IPS-18a (cell line): ENCODE data around the gene ST6GALNAC1.

Experiments used
- H3K27ac ChIP-seq: one replicate; pipeline ENCODE4 v1.5.1; 2013; ENCODE audit warnings: low read length
- H3K27me3 ChIP-seq: one replicate; pipeline ENCODE4 v1.6.1; 2013; ENCODE audit warnings: mild to moderate bottlenecking, low read length; ENCODE audit not compliant: control insufficient read depth, insufficient read depth
- H3K36me3 ChIP-seq: one replicate; pipeline ENCODE4 v1.6.1; 2013; ENCODE audit warnings: low read depth, low read length; ENCODE audit not compliant: control insufficient read depth
- H3K4me1 ChIP-seq: one replicate; pipeline ENCODE4 v1.6.1; 2013; ENCODE audit warnings: low read depth, low read length; ENCODE audit not compliant: control insufficient read depth
- H3K4me3 ChIP-seq: one replicate; pipeline ENCODE4 v1.5.1; 2013; ENCODE audit warnings: low read length
- H3K9ac ChIP-seq: one replicate; pipeline ENCODE4 v1.6.1; 2013; ENCODE audit warnings: mild to moderate bottlenecking, low read length, moderate library complexity
- H3K9me3 ChIP-seq: one replicate; pipeline ENCODE4 v1.6.1; 2013; ENCODE audit warnings: low read depth, low read length; ENCODE audit not compliant: control insufficient read depth

The ST6GALNAC1 gene

DNA sequence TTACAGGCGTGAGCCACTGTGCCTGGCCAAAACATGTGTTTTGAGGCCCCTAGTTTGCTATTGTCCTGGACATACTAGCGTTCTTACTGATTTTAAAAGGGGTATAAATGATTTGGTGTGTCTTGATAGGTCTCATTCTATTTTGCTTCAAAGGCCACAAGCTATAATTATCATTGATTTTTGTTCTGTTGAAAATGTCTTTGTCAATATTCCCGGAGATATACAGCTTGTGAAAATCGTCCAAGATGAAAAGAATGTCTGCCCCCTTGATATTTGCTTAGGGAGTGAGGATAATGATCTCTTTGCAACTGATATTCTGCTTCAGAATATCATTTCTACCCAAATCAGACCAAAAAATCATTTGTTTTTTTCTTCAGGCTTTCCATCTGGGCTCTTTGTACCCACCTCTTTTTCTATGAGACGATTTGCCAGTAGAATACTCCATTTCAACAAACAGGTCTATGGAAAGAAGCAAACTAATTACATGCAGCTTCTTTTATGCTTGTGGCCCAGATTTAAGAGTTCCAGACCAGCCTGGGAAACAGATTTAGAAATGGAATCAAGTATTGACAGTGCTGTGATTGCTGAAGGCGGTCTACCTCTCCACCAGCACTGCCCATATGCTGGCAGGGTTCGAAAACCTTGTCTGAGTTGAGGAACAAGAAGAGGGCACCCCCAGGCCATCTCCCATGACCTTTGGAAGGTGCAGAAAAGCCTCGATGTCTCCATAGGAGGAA is 14.1 kb upstream of the ST6GALNAC1 start:
- no peaks in the 10 kb centered on the region for H3K27me3 ChIP-seq
- H3K4me1 ChIP-seq = no peaks in the 10 kb centered on the region
- no peak overlapping the region for H3K9ac ChIP-seq
- no peaks in the 10 kb centered on the region for H3K36me3 ChIP-seq
- H3K9me3 ChIP-seq = no peaks in the 10 kb centered on the region
- no peak overlapping the region for H3K27ac ChIP-seq
- H3K4me3 ChIP-seq = no peak overlapping the region

DNA sequence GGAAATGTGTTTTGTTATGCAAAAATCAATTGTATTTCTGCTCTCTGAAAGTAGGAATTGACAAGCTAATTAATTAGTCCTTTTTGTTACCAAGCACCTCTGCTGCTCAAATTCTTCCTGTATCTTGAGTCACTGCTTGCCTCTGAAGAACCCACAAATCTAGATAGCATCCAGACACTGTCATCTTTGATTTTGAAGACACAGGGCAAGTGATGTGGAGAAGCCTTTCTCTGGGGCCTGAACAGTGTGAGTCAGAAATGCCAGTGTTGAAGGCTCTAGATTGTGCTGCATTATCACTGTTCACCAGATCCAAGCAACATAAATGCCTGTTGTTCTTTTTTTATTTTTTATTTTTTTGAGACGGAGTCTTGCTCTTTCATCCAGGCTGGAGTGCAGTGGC is 10.9 kb upstream of the ST6GALNAC1 start:
- Histone ChIP-seq H3K4me3 (no peak overlapping the region), H3K36me3 (no peaks in the 10 kb centered on the region), H3K27me3 (no peaks in the 10 kb centered on the region), H3K9me3 (no peaks in the 10 kb centered on the region), H3K27ac (no peak overlapping the region), H3K9ac (no peak overlapping the region), H3K4me1 (no peaks in the 10 kb centered on the region)

DNA sequence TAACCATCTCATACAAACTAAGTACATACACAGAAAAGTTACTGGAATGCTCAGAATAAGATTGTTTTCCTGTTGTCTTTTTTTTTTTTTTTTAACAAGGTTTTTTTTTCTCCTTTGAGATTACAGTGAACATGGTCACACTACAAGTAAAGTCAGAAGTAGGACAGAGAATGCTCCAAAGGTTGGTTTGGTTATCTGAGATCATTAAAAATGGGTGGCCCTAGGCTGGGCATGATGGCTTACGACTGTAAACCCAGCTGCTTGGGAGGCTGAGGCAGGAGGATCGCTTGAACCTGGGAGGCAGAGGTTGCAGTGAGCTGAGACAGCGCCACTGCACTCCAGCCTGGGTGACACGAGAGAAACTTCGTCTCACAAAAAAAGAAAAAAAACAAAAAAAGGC is 6.9 kb upstream of the ST6GALNAC1 start:
- Histone ChIP-seq H3K36me3 (no peaks in the 10 kb centered on the region), H3K4me1 (no peaks in the 10 kb centered on the region), H3K9me3 (no peaks in the 10 kb centered on the region), H3K27ac (no peak overlapping the region), H3K27me3 (no peaks in the 10 kb centered on the region), H3K9ac (no peak overlapping the region), H3K4me3 (no peak overlapping the region)

DNA sequence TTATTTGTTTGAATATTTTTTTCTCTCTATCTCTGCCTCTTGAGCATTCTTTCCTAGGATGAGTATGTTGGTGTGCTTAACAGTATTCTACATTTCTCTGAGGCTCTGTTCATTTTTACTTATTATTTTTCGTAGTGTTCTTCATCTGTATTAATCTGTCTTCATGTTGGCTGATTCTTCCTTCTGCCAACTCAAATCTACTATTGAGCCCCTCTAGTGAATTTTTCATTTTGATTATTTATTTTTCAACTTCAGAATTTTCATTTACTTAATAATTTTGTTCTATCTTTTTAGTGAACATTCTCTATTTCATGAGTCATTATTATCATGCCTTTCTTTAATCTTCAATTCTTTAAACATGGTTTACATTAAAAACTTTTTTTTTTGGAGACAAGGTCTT is 3.2 kb upstream of the ST6GALNAC1 start:
- Histone ChIP-seq H3K27ac (no peak overlapping the region), H3K27me3 (no peaks in the 10 kb centered on the region), H3K4me1 (no peaks in the 10 kb centered on the region), H3K4me3 (no peak overlapping the region), H3K36me3 (no peaks in the 10 kb centered on the region), H3K9ac (no peak overlapping the region), H3K9me3 (no peaks in the 10 kb centered on the region)

- no peaks in the 10 kb centered on the region for H3K27me3 ChIP-seq
- H3K36me3 ChIP-seq = no peaks in the 10 kb centered on the region
- no peak overlapping the region for H3K27ac ChIP-seq
Measured at GRCh38 chr17:76645481-76645880, 1.9 kb upstream of the ST6GALNAC1 start.

DNA sequence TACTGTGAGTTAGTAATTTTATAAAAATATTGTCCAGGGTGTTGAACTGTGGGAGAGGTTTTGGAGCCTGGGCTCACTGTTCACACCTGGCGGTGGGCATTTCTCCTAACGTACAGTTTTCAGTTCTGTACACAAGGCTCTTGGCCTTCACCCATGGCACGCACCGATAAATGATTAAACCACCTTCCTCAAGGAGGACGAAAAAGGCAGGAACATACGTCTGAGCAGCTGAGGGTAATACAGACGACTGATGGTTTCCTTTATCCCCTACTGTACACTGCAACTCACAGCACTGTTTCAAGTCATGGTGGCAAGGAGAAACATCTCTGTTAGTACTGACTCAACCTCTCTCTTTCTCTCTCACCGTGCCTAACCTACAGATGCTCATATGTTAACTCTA is 1.4 kb upstream of the ST6GALNAC1 start:
- Histone ChIP-seq H3K27me3 (no peaks in the 10 kb centered on the region), H3K27ac (no peak overlapping the region), H3K4me1 (no peaks in the 10 kb centered on the region), H3K4me3 (no peak overlapping the region), H3K9me3 (no peaks in the 10 kb centered on the region), H3K36me3 (no peaks in the 10 kb centered on the region), H3K9ac (no peak overlapping the region)

More at GRCh38 chr17:76645481-76645880, 1.9 kb upstream of the ST6GALNAC1 start:
- Histone ChIP-seq H3K4me3 (no peak overlapping the region), H3K9ac (no peak overlapping the region), H3K4me1 (no peaks in the 10 kb centered on the region), H3K9me3 (no peaks in the 10 kb centered on the region)

DNA sequence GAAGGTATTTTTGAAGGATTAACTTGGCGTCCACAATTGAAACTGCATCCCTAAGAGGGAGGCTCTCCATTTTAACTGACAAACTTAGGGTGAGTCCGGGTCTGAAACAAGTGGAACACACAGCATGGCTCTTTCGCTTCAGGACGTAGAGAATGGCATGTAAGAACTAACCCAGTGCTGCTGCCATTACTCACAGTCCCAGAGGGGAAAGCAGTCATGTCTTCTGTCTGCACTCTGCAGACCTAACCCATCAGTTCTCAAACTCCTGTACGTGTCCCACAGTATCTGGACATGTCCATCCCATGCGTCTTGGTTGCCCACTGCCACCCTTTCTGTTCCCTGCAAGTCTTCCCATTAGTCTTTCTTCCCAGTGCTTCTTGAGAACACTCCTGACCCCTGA is 563 bp downstream of the ST6GALNAC1 start:
- H3K4me3 ChIP-seq = no peak overlapping the region
- no peak overlapping the region for H3K9ac ChIP-seq
- H3K27ac ChIP-seq = no peak overlapping the region
- H3K9me3 ChIP-seq = no peaks in the 10 kb centered on the region
- H3K27me3 ChIP-seq = no peaks in the 10 kb centered on the region
- H3K4me1 ChIP-seq = no peaks in the 10 kb centered on the region
- H3K36me3 ChIP-seq = no peaks in the 10 kb centered on the region

DNA sequence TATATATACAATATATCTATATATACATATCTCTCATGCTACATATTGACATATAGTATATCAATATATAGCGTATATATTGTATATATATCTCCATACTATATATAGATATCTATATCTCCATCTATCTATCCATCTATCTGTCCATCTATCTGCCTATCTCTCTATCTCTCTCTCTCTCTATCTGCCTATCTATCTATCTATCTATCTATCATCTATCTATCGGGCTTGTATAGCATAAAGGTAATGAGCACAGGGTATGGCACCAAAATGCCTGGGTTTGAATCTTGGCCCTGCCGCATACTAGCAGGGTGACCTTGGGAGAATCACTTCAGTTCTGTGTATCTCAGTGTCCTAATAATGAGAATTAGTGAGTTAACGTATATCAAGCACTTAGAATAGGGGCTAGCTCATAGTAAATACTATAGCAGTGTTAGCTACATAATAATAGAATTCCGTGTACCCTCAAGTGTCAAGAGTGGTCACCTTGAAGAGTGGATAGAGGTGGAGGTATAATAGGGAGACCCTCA is 1.5 kb downstream of the ST6GALNAC1 start:
- no peaks in the 10 kb centered on the region for H3K9me3 ChIP-seq
- no peaks in the 10 kb centered on the region for H3K36me3 ChIP-seq
- no peaks in the 10 kb centered on the region for H3K4me1 ChIP-seq
- H3K4me3 ChIP-seq = no peak overlapping the region
- no peak overlapping the region for H3K9ac ChIP-seq
- no peaks in the 10 kb centered on the region for H3K27me3 ChIP-seq
- no peak overlapping the region for H3K27ac ChIP-seq

DNA sequence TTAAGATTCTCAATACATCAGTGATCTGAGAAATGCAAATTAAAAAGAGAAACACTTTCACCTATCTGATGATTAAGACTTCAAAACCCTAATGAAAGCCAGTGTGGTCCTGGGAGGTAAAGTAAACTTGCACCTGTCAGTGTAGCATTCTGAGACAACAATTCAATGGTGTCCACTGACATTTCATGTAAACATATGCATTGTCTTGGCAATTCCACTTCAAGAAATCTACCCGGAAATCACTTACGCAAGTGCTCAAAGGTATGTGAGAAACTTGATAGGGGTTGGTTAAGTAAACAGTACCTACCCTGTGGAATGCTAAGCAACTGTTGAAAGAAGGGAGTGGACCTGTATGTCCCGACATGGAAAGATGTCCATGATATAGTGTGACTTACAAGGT is 2.1 kb downstream of the ST6GALNAC1 start:
- Histone ChIP-seq H3K4me3 (no peak overlapping the region), H3K27ac (no peak overlapping the region), H3K9me3 (no peaks in the 10 kb centered on the region), H3K27me3 (no peaks in the 10 kb centered on the region), H3K36me3 (no peaks in the 10 kb centered on the region), H3K9ac (no peak overlapping the region), H3K4me1 (no peaks in the 10 kb centered on the region)

GRCh38 chr17:76640550-76641380 is 2.8 kb downstream of the ST6GALNAC1 start:
- H3K9me3 ChIP-seq = no peaks in the 10 kb centered on the region
- H3K27ac ChIP-seq = no peak overlapping the region
- H3K4me3 ChIP-seq = no peak overlapping the region
- H3K9ac ChIP-seq = no peak overlapping the region
- no peaks in the 10 kb centered on the region for H3K4me1 ChIP-seq
- no peaks in the 10 kb centered on the region for H3K36me3 ChIP-seq
- no peaks in the 10 kb centered on the region for H3K27me3 ChIP-seq

DNA sequence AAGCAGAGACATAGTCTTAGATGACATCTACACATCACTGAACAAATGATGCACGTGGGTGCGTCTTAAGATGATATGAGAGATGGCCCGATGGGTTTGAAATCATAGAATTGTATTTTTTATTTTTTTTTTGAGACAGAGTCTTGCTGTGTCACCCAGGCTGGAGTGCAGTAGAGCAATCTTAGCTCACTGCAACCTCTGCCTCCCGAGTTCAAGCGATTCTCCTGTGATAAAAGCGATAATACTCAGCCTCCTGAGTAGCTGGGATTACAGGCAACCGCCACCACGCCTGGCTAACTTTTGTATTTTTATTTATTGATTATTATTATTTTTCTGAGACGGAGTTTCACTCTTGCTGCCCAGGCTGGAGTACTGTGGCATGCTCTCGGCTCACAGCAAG is 5.3 kb downstream of the ST6GALNAC1 start:
- no peak overlapping the region for H3K4me3 ChIP-seq

More for the DNA sequence above, 5.3 kb downstream of the ST6GALNAC1 start:
- H3K9me3 ChIP-seq = no peaks in the 10 kb centered on the region
- no peaks in the 10 kb centered on the region for H3K27me3 ChIP-seq
- H3K36me3 ChIP-seq = no peaks in the 10 kb centered on the region
- H3K9ac ChIP-seq = no peak overlapping the region
- H3K27ac ChIP-seq = no peak overlapping the region
- H3K4me1 ChIP-seq = no peaks in the 10 kb centered on the region
